Right lobe of liver (tissue), 6 donors: ENCODE data around the gene INPP4A. TPM values are rescaled to one million over a fixed set of nuclear protein-coding genes. Genes with fewer than 3 reads are reported as not detected.

Source experiments
- ATAC-seq, 4 donors: fragments of 200-7000 bp; cut with Tn5 transposase; one replicate each; pipeline ENCODE4 v1.9.1; 2020; ENCODE audit warnings: mild to moderate bottlenecking in 4 of 4, moderate library complexity in 4 of 4
- DNase-seq, 3 donors: peaks; one replicate each; pipeline ENCODE4 v3.0.0-alpha.2; 2020
- H3K27ac ChIP-seq, 3 donors: fragments of 200-600 bp; one replicate each; pipeline ENCODE4 v1.8.0; 2022
- H3K27me3 ChIP-seq, 2 donors: fragments of 200-600 bp; one replicate each; pipeline ENCODE4 v1.8.0; 2022
- H3K36me3 ChIP-seq, 4 donors: fragments of 200-600 bp; sonication (generic) in 1 of 4; one replicate each; pipeline versions ENCODE4 v1.5.1 to v1.8.0; 2017 to 2022; ENCODE audit warnings: control low read depth in 1 of 4
- H3K4me1 ChIP-seq, 4 donors: fragments of 200-600 bp; sonication (generic) in 1 of 4; one replicate each; pipeline versions ENCODE4 v1.5.1 to v1.8.0; 2017 to 2022; ENCODE audit warnings: control low read depth in 1 of 4
- H3K4me3 ChIP-seq, 3 donors: fragments of 200-600 bp; one replicate each; pipeline ENCODE4 v1.8.0; 2022
- H3K9me3 ChIP-seq, 4 donors: fragments of 200-600 bp; sonication (generic) in 1 of 4; one replicate each; pipeline versions ENCODE4 v1.5.1 to v1.8.0; 2017 to 2022; ENCODE audit warnings: control low read depth in 1 of 4
- POLR2A ChIP-seq: fragments of 450-650 bp; IDR thresholded peaks from one replicate; pipeline ENCODE4 v1.6.1; 2017; ENCODE audit warnings: antibody characterized with exemption, mild to moderate bottlenecking
- WGBS: methylation state at CpG from one replicate; pipeline ENCODE4 v1.1.6; 2018; ENCODE audit warnings: low coverage, low lambda C conversion rate; ENCODE audit not compliant: insufficient coverage; ENCODE audit errors: missing lambda C conversion rate; 5-methylcytosine and 5-hydroxymethylcytosine counted together
- intact Hi-C, 2 donors: fragments of 100-400 bp; cut with DNase I; formaldehyde crosslinking; loops; one replicate each; pipeline versions ENCODE4 v1.11.2 to v1.14.1; 2022
- total RNA-seq, 6 experiments: library from RNA; depleted of rRNA in 2 of 6; stranded (reverse); fragments of >200 nt in 2 of 6; fragmentation: NEBNext Ultra II Directional in 3 of 6; extraction: Animal tissue kit (Norgen Biotek cat#: 25700) in 3 of 6; gene quantifications; one replicate each; pipeline versions ENCODE4 v1.1.0 to v1.2.4, GENCODE V29; 2016 to 2023
- TF ChIP-seq, protein P1 (sequence below), 4 donors: fragments of 200-600 bp in 3 of 4; fragments of 450-650 bp in 1 of 4; IDR thresholded peaks; one replicate each; pipeline versions ENCODE4 v1.5.1 to v1.8.0; 2016 to 2022; ENCODE audit warnings: antibody characterized with exemption in 4 of 4, mild to moderate bottlenecking in 2 of 4
- donor health status: DM: no; HTN: yes; CAD: no.
- donor health status: DM: no; HTN: no; CAD: no.
- donor health status: DM: no; HTN: no; CAD: no.
- donor health status: DM: no; HTN: yes; CAD: no.
- donor health status: DM: no; HTN: yes; CAD: no.

The INPP4A gene
- total RNA-seq, 6 experiments from 2014 or later, result 6.5 to 10.4 (median 8.0) TPM

DNA sequence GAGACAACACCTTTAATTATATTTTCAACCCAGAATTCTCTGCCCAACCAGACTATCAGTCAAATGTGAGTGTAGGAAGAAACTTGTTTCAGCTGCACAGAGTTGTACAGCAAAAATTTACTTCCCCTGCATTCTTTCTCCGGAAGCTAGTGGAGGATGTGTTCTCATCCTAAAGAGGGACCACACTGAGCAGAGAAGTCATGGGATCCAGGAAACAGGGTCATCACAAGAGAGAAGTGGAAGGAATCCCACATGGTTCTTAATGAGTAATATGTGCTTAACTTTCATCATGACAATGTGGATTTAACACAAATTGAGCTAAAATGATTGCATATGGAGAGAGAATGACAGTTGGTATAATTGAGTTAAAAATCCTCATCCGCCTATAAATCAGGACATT, 78.2 kb downstream of the INPP4A start:
- WGBS, result 86% methylated on average over 2 of the region's 2 CpGs
- Histone ChIP-seq H3K4me1 (peaks cover 0 to 1% (median 0%) of the 10 kb centered on the region in 4 donors), H3K9me3 (no peaks in the 10 kb centered on the region), H3K27ac (no peak overlapping the region), H3K36me3 (peaks cover 0 to 5% (median 0%) of the 10 kb centered on the region in 4 donors), H3K4me3 (no peak overlapping the region), H3K27me3 (no peaks in the 10 kb centered on the region)
- ATAC-seq (peak; percentile 38 to 76 (median 70)), DNase-seq (no peak)
- TF ChIP-seq, protein P1, sequence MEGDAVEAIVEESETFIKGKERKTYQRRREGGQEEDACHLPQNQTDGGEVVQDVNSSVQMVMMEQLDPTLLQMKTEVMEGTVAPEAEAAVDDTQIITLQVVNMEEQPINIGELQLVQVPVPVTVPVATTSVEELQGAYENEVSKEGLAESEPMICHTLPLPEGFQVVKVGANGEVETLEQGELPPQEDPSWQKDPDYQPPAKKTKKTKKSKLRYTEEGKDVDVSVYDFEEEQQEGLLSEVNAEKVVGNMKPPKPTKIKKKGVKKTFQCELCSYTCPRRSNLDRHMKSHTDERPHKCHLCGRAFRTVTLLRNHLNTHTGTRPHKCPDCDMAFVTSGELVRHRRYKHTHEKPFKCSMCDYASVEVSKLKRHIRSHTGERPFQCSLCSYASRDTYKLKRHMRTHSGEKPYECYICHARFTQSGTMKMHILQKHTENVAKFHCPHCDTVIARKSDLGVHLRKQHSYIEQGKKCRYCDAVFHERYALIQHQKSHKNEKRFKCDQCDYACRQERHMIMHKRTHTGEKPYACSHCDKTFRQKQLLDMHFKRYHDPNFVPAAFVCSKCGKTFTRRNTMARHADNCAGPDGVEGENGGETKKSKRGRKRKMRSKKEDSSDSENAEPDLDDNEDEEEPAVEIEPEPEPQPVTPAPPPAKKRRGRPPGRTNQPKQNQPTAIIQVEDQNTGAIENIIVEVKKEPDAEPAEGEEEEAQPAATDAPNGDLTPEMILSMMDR (IDR thresholded peaks at IDR 0.05), result no peak
- TF ChIP-seq POLR2A, result no peak
- intact Hi-C loops, result no loop called here

DNA sequence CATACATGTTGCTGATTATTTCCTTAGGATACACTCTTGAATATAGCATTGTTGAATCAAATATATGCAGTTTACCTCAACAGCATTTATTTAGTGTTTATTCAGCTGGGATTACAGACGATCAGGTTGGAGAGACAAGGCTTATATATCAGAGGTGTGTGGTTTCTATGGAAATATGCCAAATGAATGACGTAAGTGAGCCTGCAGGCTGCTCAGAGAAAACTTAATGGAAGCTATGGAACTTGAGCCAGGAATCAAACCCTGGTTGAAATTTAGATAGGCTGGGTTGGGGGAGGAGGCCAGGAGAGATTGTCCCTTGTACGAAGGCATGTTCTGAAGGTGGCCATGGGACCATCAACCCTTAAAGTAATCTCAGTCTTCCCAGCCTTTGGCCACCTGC, 79.5 kb downstream of the INPP4A start:
- no peak for DNase-seq
- intact Hi-C loops, result no loop called here

DNA sequence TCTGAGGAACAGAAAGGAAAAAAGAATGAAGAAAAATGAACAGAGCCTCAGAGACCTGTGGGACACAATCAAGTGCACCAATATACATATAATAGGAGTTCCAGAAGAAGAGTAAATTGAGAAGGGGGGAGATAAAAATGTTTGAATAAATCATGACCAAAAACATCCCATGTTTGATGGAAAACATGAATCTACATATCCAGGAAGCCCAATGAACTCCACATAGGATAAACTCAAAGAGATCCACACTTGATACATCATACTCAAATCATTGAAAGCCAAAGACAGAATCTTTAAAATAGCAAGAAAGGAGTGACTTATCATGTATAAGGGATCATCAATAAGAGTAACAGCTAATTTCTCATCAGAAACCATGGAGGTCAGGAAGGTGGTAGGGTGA, 83.7 kb downstream of the INPP4A start:
- DNase-seq, result no peak
- intact Hi-C loops, result no loop called here
- TF ChIP-seq, protein P1 (IDR thresholded peaks at IDR 0.05), result no peak
- TF ChIP-seq POLR2A, result no peak

More for the DNA sequence above, 79.5 kb downstream of the INPP4A start:
- Histone ChIP-seq H3K27me3 (no peaks in the 10 kb centered on the region), H3K4me1 (no peaks in the 10 kb centered on the region), H3K9me3 (no peaks in the 10 kb centered on the region), H3K4me3 (no peak overlapping the region), H3K36me3 (peaks cover 0 to 5% (median 0%) of the 10 kb centered on the region in 4 donors), H3K27ac (no peak overlapping the region)
- no peak for ATAC-seq
- TF ChIP-seq, protein P1 (IDR thresholded peaks at IDR 0.05), result no peak
- no peak for TF ChIP-seq POLR2A
- 84% methylated on average over 3 of the region's 3 CpGs for WGBS

DNA sequence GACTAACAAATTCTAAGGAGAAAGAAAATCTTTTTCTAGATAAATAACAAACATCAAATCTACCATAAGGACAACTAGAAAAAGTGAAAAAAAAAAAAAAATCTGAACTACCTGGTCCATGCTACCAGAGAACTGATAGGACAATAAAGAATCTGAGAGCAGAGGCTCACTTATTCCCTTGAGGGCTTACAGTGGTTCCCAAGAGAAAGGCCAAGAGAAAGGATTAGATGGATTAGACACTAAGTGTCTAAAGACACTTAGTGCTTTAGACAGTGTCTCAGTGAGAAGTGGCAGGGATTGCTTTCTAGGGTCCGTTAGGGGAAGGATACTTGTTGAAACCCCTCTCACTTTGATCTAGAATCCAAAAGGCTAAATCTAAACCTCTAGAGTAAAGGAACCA, 85.5 kb downstream of the INPP4A start:
- intact Hi-C loops, result no loop called here
- TF ChIP-seq POLR2A, result no peak
- TF ChIP-seq, protein P1 (IDR thresholded peaks at IDR 0.05), result no peak
- Histone ChIP-seq H3K36me3 (no peaks in the 10 kb centered on the region), H3K4me3 (no peak overlapping the region), H3K9me3 (no peaks in the 10 kb centered on the region), H3K4me1 (no peaks in the 10 kb centered on the region), H3K27ac (no peak overlapping the region), H3K27me3 (no peaks in the 10 kb centered on the region)
- WGBS, result 75% methylated on average over 1 of the region's 1 CpG
- no peak for DNase-seq
- ATAC-seq, result no peak

More for the DNA sequence above, 83.7 kb downstream of the INPP4A start:
- no peak overlapping the region for H3K27ac ChIP-seq
- H3K27me3 ChIP-seq, result no peaks in the 10 kb centered on the region
- no peak for ATAC-seq
- H3K4me3 ChIP-seq, result no peak overlapping the region
- H3K9me3 ChIP-seq, result no peaks in the 10 kb centered on the region
- H3K4me1 ChIP-seq, result no peaks in the 10 kb centered on the region
- H3K36me3 ChIP-seq, result no peaks in the 10 kb centered on the region

DNA sequence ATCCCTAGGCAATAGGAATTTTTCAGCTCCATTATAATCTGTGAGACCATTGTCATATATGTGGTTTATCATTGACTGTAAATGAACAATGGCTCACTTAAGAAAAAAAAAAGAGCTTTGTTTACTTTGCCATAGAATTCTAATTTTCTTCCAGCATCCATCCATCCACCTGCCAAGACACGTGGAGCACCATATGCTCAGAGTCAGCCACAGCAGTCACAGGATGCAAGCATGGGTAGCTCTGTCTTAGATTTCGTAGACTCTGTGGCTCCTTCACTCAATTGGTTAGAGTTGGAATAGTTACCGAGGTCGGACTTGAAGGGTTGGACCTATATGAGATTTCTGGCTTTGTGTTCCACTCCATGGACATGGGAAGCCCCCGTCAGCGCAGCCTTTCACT, 88.1 kb downstream of the INPP4A start:
- ATAC-seq, result no peak
- Histone ChIP-seq H3K9me3 (no peaks in the 10 kb centered on the region), H3K4me1 (no peaks in the 10 kb centered on the region), H3K27ac (no peak overlapping the region), H3K4me3 (no peak overlapping the region), H3K36me3 (peaks cover 0 to 4% (median 0%) of the 10 kb centered on the region in 4 donors), H3K27me3 (no peaks in the 10 kb centered on the region)
- 92% methylated on average over 6 of the region's 6 CpGs for WGBS
- no peak for DNase-seq
- intact Hi-C loops, result no loop called here
- no peak for TF ChIP-seq POLR2A
- TF ChIP-seq, protein P1 (IDR thresholded peaks at IDR 0.05), result no peak
